HepG2 (cell line): ENCODE results near the gene PXT1. TPM values are rescaled to one million over a fixed set of nuclear protein-coding genes. Genes with fewer than 3 reads are reported as not detected.

Source experiments
- ATM ChIP-seq: fragments of 450-650 bp; IDR thresholded peaks from 2 replicates; pipeline ENCODE4 v1.7.1; 2017; ENCODE audit warnings: mild to moderate bottlenecking, borderline replicate concordance
- CAMTA2 ChIP-seq: sonication (generic); formaldehyde crosslinking; IDR thresholded peaks from 2 replicates; pipeline ENCODE4 v1.4.0; 2020; ENCODE audit warnings: mild to moderate bottlenecking, missing genetic modification reagents, borderline replicate concordance
- FOXM1 ChIP-seq: sonication (generic); formaldehyde crosslinking; IDR thresholded peaks from 2 replicates; pipeline ENCODE4 v1.5.0; 2020; ENCODE audit warnings: missing genetic modification reagents
- FOXO4 ChIP-seq: sonication (generic); formaldehyde crosslinking; conservative IDR thresholded peaks from 2 replicates; pipeline ENCODE4 v1.8.1; 2023; ENCODE audit warnings: missing genetic modification reagents
- GFI1 ChIP-seq: sonication (generic); formaldehyde crosslinking; IDR thresholded peaks from 2 replicates; pipeline ENCODE4 v1.5.0; 2020; ENCODE audit warnings: missing genetic modification reagents, mild to moderate bottlenecking, borderline replicate concordance
- HDAC2 ChIP-seq: sonication (generic); formaldehyde crosslinking; IDR thresholded peaks from 2 replicates; pipeline ENCODE4 v1.4.0; 2020; ENCODE audit warnings: missing genetic modification reagents
- MATR3 ChIP-seq: sonication (generic); formaldehyde crosslinking; IDR thresholded peaks from 2 replicates; pipeline ENCODE4 v1.4.0; 2020; ENCODE audit warnings: missing genetic modification reagents
- MEF2D ChIP-seq: sonication (generic); formaldehyde crosslinking; IDR thresholded peaks from 2 replicates; pipeline ENCODE4 v1.5.1; 2020; ENCODE audit warnings: mild to moderate bottlenecking, missing genetic modification reagents
- MLX ChIP-seq: IDR thresholded peaks from 2 replicates; pipeline ENCODE4 v1.6.1; 2016
- MTA3 ChIP-seq: sonication (generic); formaldehyde crosslinking; IDR thresholded peaks from 2 replicates; pipeline ENCODE4 v1.4.0; 2020; ENCODE audit warnings: missing genetic modification reagents
- NONO ChIP-seq, 2 experiments: fragments of 450-650 bp in 1 of 2; sonication (generic) in 1 of 2; formaldehyde crosslinking in 1 of 2; IDR thresholded peaks in 1 of 2; conservative IDR thresholded peaks in 1 of 2; 2 replicates each; pipeline versions ENCODE4 v1.6.1 to v1.8.0; 2017 to 2022; ENCODE audit warnings: mild to moderate bottlenecking in 1 of 2, missing genetic modification reagents in 1 of 2, moderate library complexity in 1 of 2
- POLR2AphosphoS5 ChIP-seq: IDR thresholded peaks from 2 replicates; pipeline ENCODE4 v1.6.1; 2012; ENCODE audit warnings: low read depth, low read length
- RARG ChIP-seq: sonication (generic); formaldehyde crosslinking; IDR thresholded peaks from 2 replicates; pipeline ENCODE4 v1.4.0; 2020; ENCODE audit warnings: low read depth, mild to moderate bottlenecking, missing genetic modification reagents
- RFX1 ChIP-seq: fragments of 450-650 bp; IDR thresholded peaks from 2 replicates; pipeline ENCODE4 v1.6.1; 2017
- SNAPC2 ChIP-seq: sonication (generic); formaldehyde crosslinking; IDR thresholded peaks from 2 replicates; pipeline ENCODE4 v1.8.1; 2022; ENCODE audit warnings: mild to moderate bottlenecking, missing genetic modification reagents
- SP2 ChIP-seq: sonication (generic); formaldehyde crosslinking; IDR thresholded peaks from 2 replicates; pipeline ENCODE4 v1.5.1; 2020; ENCODE audit warnings: mild to moderate bottlenecking, missing genetic modification reagents
- TOE1 ChIP-seq: sonication (generic); formaldehyde crosslinking; IDR thresholded peaks from 2 replicates; pipeline ENCODE4 v1.4.0; 2020; ENCODE audit warnings: mild to moderate bottlenecking, missing genetic modification reagents
- TRIM24 ChIP-seq: sonication (generic); formaldehyde crosslinking; IDR thresholded peaks from 2 replicates; pipeline ENCODE4 v1.8.0; 2022; ENCODE audit warnings: mild to moderate bottlenecking, missing genetic modification reagents
- ZBED4 ChIP-seq: sonication (generic); formaldehyde crosslinking; IDR thresholded peaks from 2 replicates; pipeline ENCODE4 v1.4.0; 2020; ENCODE audit warnings: missing genetic modification reagents, borderline replicate concordance
- ZBTB43 ChIP-seq: sonication (generic); formaldehyde crosslinking; conservative IDR thresholded peaks from 2 replicates; pipeline ENCODE4 v1.4.0; 2020; ENCODE audit warnings: missing genetic modification reagents
- ZNF101 ChIP-seq: sonication (generic); formaldehyde crosslinking; IDR thresholded peaks from 2 replicates; pipeline ENCODE4 v1.4.0; 2020; ENCODE audit warnings: mild to moderate bottlenecking, low read depth, missing genetic modification reagents, borderline replicate concordance
- ZNF143 ChIP-seq: sonication (generic); formaldehyde crosslinking; IDR thresholded peaks from 2 replicates; pipeline ENCODE4 v1.4.0; 2020; ENCODE audit warnings: missing genetic modification reagents
- ZNF333 ChIP-seq: sonication (generic); formaldehyde crosslinking; IDR thresholded peaks from 2 replicates; pipeline ENCODE4 v1.4.0; 2020; ENCODE audit warnings: mild to moderate bottlenecking, missing genetic modification reagents, borderline replicate concordance
- ZNF354B ChIP-seq: sonication (generic); formaldehyde crosslinking; IDR thresholded peaks from 2 replicates; pipeline ENCODE4 v1.8.0; 2022; ENCODE audit warnings: mild to moderate bottlenecking, missing genetic modification reagents
- ZNF607 ChIP-seq: sonication (generic); formaldehyde crosslinking; IDR thresholded peaks from 2 replicates; pipeline ENCODE4 v1.5.1; 2020; ENCODE audit warnings: missing genetic modification reagents, mild to moderate bottlenecking, borderline replicate concordance
- polyA plus RNA-seq, 8 experiments: library from polyadenylated mRNA; depleted of rRNA in 3 of 8; stranded (reverse) in 7 of 8; unstranded in 1 of 8; fragments of >200 nt; fragmentation: Illumina TruSeq in 4 of 8; extraction: Trizol in 4 of 8; gene quantifications; 2 replicates each; pipeline versions ENCODE4 v1.2.1 to v1.2.3, GENCODE V29; 2011 to 2016; ENCODE audit warnings: low read depth in 4 of 8, missing spikeins in 1 of 8, mixed read lengths in 1 of 8; ENCODE audit not compliant: insufficient read depth in 1 of 8
- total RNA-seq, 5 experiments: library from RNA; depleted of rRNA; stranded (reverse); fragments of >200 nt; fragmentation: Illumina TruSeq; extraction: Trizol; gene quantifications; 2 replicates each; pipeline ENCODE4 v1.2.3, GENCODE V29; 2016; ENCODE audit warnings: low read depth in 1 of 5

The PXT1 gene
- total and polyA plus RNA-seq, 2 of the 13 experiments (the other 11 are each of a cell fraction or from before 2014, with no cell fraction given) = 0.04 TPM; not detected in 1

GRCh38 chr6:36441307-36441894 lies 1.3 kb downstream of the PXT1 start (continued):
- no peak for TF ChIP-seq SP2 (CRISPR knock-in tag)
- no peak for TF ChIP-seq ZNF607 (CRISPR knock-in tag)
- TF ChIP-seq FOXM1 (CRISPR knock-in tag) = no peak
- TF ChIP-seq RFX1 = peak; percentile 43; the same call in 1 of the 2 replicates
- no peak for TF ChIP-seq SNAPC2 (CRISPR knock-in tag)
- no peak for TF ChIP-seq ZNF333 (CRISPR knock-in tag)
- TF ChIP-seq ZBTB43 (CRISPR knock-in tag) = peak; percentile 39; the same call in 1 of the 2 replicates
- TF ChIP-seq ZNF143 (CRISPR knock-in tag) = peak; percentile 45; the same call in 1 of the 2 replicates
- TF ChIP-seq ZNF101 = no peak
- TF ChIP-seq MTA3 (CRISPR knock-in tag) = no peak
- TF ChIP-seq HDAC2 (CRISPR knock-in tag) = peak; percentile 83
- peak; percentile 87 for TF ChIP-seq POLR2AphosphoS5
- TF ChIP-seq ZNF354B (CRISPR knock-in tag) = no peak
- no peak for TF ChIP-seq MATR3 (CRISPR knock-in tag)
- no peak for TF ChIP-seq TRIM24 (CRISPR knock-in tag)
- TF ChIP-seq MLX = peak; percentile 36; the same call in 1 of the 2 replicates
- no peak for TF ChIP-seq NONO (IDR thresholded peaks at IDR 0.05)
- no peak for TF ChIP-seq NONO (CRISPR knock-in tag; conservative IDR thresholded peaks at IDR 0.05)
- TF ChIP-seq ATM = no peak
- TF ChIP-seq ZBED4 (CRISPR knock-in tag) = peak; percentile 55; the same call in 1 of the 2 replicates
- TF ChIP-seq CAMTA2 = no peak
- TF ChIP-seq TOE1 (CRISPR knock-in tag) = no peak
- TF ChIP-seq FOXO4 (CRISPR knock-in tag) = no peak
- no peak for TF ChIP-seq MEF2D
- TF ChIP-seq RARG (CRISPR knock-in tag) = no peak
- TF ChIP-seq GFI1 (CRISPR knock-in tag) = no peak
